Measurements from ENCODE around the gene FHDC1.

FHDC1 gene

DNA sequence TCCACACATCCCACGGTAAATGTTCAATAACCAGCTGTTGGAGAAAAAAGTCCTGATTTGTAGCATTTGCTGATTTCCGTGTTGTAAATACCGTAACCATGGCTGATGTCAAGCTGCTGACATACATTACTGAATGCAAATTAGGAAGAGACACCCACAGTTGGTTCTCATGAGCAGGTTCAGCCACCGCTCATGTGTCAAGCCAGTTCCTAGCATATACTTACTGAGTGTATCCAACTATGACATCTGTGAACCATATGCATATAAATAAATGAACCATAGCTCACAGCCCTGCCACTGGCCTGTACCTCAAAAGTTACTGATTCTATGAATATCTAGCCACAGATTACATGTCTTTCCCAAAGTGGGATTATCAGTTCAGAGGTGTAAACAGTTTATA lies 29.5 kb downstream of the FHDC1 start:
- peaks cover 3% of the 10 kb centered on the region for H3K36me3 ChIP-seq (ENCODE audit: control insufficient read depth, insufficient read depth, low read length)
- no peak overlapping the region for H3K4me3 ChIP-seq (ENCODE audit: insufficient read depth, low read depth, low read length)
- WGBS, 2 experiments: 95 to 96% methylated on average over 4 of the region's 4 CpGs
- peaks cover 3% of the 10 kb centered on the region for H3K4me1 ChIP-seq (ENCODE audit: control insufficient read depth, insufficient read depth, low read length)
- no peaks in the 10 kb centered on the region for H3K27me3 ChIP-seq (ENCODE audit: control insufficient read depth, insufficient read depth, low read length, poor library complexity, severe bottlenecking)
- no peak overlapping the region for H3K27ac ChIP-seq (ENCODE audit: insufficient read depth, low read depth, low read length, poor library complexity, severe bottlenecking)
- H3K9me3 ChIP-seq (ENCODE audit: control insufficient read depth, low read length): no peaks in the 10 kb centered on the region

DNA sequence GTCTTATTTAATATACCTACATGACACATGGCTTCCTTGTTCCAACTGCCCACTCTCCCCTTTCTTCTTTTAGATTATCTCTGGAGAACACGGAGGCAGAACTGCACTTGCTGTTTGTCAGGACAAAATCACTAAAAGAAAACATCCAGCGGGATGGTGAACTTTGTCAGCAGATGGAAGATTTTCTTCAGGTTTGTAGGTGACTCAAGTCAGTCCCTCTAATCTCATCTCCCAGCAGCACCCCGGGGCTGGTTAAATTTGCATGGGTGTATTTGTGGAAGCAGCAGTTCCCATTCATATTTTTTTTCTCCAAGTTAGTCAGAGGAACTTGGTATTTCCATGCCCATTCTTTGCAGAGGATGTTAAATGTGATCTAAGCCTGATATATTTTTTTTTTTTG lies 31.8 kb downstream of the FHDC1 start:
- Histone ChIP-seq H3K36me3 (ENCODE audit: control insufficient read depth, insufficient read depth, low read length) (peaks cover 3% of the 10 kb centered on the region), H3K27ac (ENCODE audit: insufficient read depth, low read depth, low read length, poor library complexity, severe bottlenecking) (no peak overlapping the region), H3K27me3 (ENCODE audit: control insufficient read depth, insufficient read depth, low read length, poor library complexity, severe bottlenecking) (no peaks in the 10 kb centered on the region), H3K4me3 (ENCODE audit: insufficient read depth, low read depth, low read length) (no peak overlapping the region), H3K4me1 (ENCODE audit: control insufficient read depth, insufficient read depth, low read length) (no peaks in the 10 kb centered on the region), H3K9me3 (ENCODE audit: control insufficient read depth, low read length) (no peaks in the 10 kb centered on the region)
- 91 to 94% methylated on average over 2 to 3 of the region's 3 CpGs for WGBS, 2 experiments

DNA sequence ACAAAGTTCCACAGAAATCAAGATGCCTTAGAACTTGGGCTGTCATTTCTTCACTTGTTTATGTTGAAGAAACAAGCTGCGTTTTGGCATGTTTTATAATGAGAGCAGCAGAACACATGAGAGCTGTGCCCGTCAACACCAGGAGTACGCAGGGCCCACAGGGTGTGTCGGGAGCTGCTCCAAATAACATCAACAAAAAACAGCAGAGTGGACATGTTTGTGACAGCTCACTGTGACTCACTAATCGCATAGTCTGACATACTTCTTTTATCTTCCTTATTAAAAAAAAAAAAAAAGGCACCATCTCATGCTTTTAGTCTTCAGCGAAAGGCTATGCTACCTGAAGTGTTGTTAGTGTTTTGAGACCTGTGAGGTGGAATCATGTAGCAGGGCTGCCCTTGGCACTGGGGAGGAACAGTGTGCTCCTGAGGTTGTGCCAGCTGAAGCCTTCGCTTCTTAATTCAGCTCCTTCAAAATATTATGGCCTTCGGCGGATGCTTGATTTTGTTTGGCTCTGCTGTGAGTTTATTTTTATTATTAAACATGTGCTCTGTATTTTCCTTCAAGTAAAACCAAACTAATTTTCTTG lies 32.8 kb downstream of the FHDC1 start:
- no peaks in the 10 kb centered on the region for H3K27me3 ChIP-seq (ENCODE audit: control insufficient read depth, insufficient read depth, low read length, poor library complexity, severe bottlenecking)
- no peak overlapping the region for H3K27ac ChIP-seq (ENCODE audit: insufficient read depth, low read depth, low read length, poor library complexity, severe bottlenecking)
- H3K4me1 ChIP-seq (ENCODE audit: control insufficient read depth, insufficient read depth, low read length): no peaks in the 10 kb centered on the region
- no peaks in the 10 kb centered on the region for H3K9me3 ChIP-seq (ENCODE audit: control insufficient read depth, low read length)
- WGBS, 2 experiments: 96 to 98% methylated on average over 8 to 9 of the region's 9 CpGs
- no peak overlapping the region for H3K4me3 ChIP-seq (ENCODE audit: insufficient read depth, low read depth, low read length)
- H3K36me3 ChIP-seq (ENCODE audit: control insufficient read depth, insufficient read depth, low read length): peaks cover 3% of the 10 kb centered on the region

DNA sequence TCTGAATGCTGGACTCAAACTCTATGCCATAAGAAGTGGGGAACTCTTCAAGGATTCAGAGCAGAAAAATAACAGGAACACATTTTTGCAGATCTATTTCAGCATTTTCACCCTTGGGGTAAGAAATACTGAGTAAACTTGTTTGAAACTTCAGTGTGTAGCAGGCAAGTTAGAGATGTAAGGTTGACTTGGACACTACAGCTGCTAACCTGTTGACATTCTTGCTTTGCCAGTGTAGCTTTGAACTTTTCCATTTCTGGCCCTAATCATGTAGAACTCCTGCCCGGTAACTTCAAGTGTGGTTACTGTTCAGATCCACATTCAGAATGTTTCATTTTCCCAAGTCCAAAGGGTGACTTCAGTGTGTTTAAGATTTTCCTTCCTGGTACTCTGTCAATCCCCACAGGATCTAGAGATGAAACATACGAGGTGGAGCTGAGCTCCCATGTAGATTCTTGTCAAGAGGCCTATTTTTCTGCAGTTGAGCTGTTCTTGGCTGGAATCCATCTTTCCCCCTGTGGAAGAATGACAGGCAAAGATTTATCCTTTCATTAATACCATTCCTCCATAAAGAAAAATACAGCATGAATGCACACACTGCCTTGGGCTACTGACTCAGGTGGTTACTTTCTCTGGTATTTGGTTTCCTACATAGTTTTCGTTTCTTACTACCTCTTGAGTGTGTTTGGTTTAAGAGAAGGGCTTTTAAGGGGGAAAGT lies 34.1 kb downstream of the FHDC1 start:
- Histone ChIP-seq H3K9me3 (ENCODE audit: control insufficient read depth, low read length) (no peaks in the 10 kb centered on the region), H3K36me3 (ENCODE audit: control insufficient read depth, insufficient read depth, low read length) (peaks cover 3% of the 10 kb centered on the region), H3K4me3 (ENCODE audit: insufficient read depth, low read depth, low read length) (no peak overlapping the region), H3K4me1 (ENCODE audit: control insufficient read depth, insufficient read depth, low read length) (no peaks in the 10 kb centered on the region), H3K27me3 (ENCODE audit: control insufficient read depth, insufficient read depth, low read length, poor library complexity, severe bottlenecking) (no peaks in the 10 kb centered on the region), H3K27ac (ENCODE audit: insufficient read depth, low read depth, low read length, poor library complexity, severe bottlenecking) (no peak overlapping the region)
- 97 to 98% methylated on average over 3 of the region's 3 CpGs for WGBS, 2 experiments

DNA sequence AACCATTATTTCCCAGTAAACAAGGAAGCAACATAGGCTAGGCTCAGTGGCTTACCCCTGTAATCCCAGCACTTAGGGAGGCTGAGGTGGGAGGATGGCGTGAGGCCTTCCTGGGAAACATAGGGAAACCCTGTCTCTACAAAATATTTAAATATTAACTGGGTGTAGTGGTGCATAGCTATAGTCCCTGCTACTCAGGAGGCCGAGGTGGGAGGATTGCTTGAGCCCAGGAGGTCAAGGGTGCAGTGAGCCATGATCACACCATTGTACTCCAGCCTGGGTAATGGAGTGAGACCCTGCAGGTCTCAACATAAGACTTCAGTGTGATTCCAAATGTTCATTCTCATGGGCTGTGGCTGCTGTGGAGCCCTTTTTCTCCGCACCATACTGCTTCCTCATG lies 34.9 kb downstream of the FHDC1 start:
- Histone ChIP-seq H3K4me3 (ENCODE audit: insufficient read depth, low read depth, low read length) (no peak overlapping the region), H3K27me3 (ENCODE audit: control insufficient read depth, insufficient read depth, low read length, poor library complexity, severe bottlenecking) (no peaks in the 10 kb centered on the region), H3K27ac (ENCODE audit: insufficient read depth, low read depth, low read length, poor library complexity, severe bottlenecking) (no peak overlapping the region), H3K4me1 (ENCODE audit: control insufficient read depth, insufficient read depth, low read length) (no peaks in the 10 kb centered on the region), H3K9me3 (ENCODE audit: control insufficient read depth, low read length) (no peaks in the 10 kb centered on the region), H3K36me3 (ENCODE audit: control insufficient read depth, insufficient read depth, low read length) (peaks cover 3% of the 10 kb centered on the region)
- 94 to 97% methylated on average over 3 of the region's 3 CpGs for WGBS, 2 experiments

DNA sequence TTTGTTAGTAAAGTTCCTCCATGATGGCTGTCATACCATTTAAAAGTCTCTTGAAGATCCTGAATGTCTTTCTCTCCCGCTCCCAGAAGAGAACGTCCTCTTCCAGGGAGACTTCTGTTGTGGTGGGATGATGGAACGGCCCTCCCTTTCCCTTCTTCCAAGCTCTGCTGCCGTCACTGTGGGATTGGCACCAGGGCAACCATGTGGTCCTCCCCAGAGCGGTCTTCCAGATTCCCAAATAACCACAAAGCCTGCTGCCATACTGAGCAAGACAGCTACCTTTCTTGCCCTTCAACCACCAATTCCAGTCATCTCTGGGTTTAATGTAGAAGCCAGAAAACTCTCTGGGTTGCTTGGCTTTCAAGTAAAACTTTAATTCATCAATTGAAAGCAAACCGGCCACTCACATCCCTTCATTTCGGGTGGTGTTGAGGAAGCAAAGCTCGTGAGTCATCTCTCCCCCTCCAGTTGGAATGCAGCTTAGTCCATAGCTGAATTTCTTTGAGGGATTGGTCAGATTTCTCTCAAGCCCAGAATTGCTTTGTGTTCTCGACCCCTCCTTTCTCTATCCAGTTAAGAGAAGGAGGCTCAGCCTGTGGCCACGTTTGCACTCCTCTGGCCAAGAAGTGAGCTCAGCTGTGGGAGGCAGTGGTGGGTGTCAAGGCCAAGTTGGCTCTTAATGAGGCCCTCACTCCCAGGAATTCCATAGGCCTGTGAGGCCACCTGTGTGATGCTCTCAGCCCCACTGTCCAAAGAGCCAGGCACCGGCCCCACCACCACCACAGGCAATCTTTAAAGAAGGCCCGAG lies 36.9 kb downstream of the FHDC1 start:
- no peaks in the 10 kb centered on the region for H3K27me3 ChIP-seq (ENCODE audit: control insufficient read depth, insufficient read depth, low read length, poor library complexity, severe bottlenecking)
- H3K36me3 ChIP-seq (ENCODE audit: control insufficient read depth, insufficient read depth, low read length): peaks cover 3% of the 10 kb centered on the region
- H3K9me3 ChIP-seq (ENCODE audit: control insufficient read depth, low read length): no peaks in the 10 kb centered on the region
- H3K27ac ChIP-seq (ENCODE audit: insufficient read depth, low read depth, low read length, poor library complexity, severe bottlenecking): no peak overlapping the region
- H3K4me3 ChIP-seq (ENCODE audit: insufficient read depth, low read depth, low read length): no peak overlapping the region
- WGBS, 2 experiments: 91% methylated on average over 12 of the region's 12 CpGs
- H3K4me1 ChIP-seq (ENCODE audit: control insufficient read depth, insufficient read depth, low read length): no peaks in the 10 kb centered on the region

DNA sequence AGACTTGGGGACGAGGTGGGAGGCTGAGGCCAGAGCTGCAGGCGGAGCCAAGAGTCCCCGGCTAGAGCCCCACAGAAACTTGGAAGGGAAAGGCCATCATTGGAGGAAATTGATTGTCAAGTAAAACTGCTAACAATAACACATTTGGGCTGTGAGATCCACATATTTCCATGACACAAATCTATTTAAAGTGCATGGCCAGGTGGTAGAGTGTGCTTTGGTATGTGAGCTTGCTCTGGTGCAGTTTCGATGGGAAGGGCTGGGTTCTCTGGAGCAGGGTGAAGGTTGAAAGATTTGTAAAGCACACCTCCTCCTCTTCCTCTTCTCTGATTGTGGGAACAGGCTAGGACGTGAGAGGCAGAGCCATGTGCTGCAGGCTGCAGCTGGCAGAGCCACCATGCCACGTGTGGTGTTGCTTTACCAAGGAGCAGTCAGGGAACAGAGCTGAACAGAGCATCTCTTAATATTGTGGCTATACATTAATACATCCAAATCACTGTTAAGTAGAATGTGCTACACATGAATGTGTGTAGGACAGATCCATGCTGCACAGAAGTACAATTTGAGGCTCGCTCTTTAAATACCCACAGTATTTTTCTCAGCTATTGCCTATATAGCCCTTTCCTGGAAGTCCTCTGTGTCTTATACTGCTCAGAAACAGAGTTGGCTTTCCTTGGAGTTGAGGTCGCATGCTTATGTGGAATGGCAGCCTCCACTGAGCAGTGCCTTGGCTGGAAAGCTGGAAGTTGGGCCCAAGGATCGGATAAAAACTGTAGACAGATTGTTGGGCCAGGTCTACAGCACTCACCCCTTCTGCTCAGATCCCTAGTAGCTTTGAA lies 37.7 kb downstream of the FHDC1 start:
- Histone ChIP-seq H3K36me3 (ENCODE audit: control insufficient read depth, insufficient read depth, low read length) (no peaks in the 10 kb centered on the region), H3K27ac (ENCODE audit: insufficient read depth, low read depth, low read length, poor library complexity, severe bottlenecking) (no peak overlapping the region), H3K4me1 (ENCODE audit: control insufficient read depth, insufficient read depth, low read length) (no peaks in the 10 kb centered on the region), H3K27me3 (ENCODE audit: control insufficient read depth, insufficient read depth, low read length, poor library complexity, severe bottlenecking) (no peaks in the 10 kb centered on the region), H3K4me3 (ENCODE audit: insufficient read depth, low read depth, low read length) (no peak overlapping the region), H3K9me3 (ENCODE audit: control insufficient read depth, low read length) (no peaks in the 10 kb centered on the region)
- 91 to 93% methylated on average over 9 of the region's 9 CpGs for WGBS, 2 experiments

DNA sequence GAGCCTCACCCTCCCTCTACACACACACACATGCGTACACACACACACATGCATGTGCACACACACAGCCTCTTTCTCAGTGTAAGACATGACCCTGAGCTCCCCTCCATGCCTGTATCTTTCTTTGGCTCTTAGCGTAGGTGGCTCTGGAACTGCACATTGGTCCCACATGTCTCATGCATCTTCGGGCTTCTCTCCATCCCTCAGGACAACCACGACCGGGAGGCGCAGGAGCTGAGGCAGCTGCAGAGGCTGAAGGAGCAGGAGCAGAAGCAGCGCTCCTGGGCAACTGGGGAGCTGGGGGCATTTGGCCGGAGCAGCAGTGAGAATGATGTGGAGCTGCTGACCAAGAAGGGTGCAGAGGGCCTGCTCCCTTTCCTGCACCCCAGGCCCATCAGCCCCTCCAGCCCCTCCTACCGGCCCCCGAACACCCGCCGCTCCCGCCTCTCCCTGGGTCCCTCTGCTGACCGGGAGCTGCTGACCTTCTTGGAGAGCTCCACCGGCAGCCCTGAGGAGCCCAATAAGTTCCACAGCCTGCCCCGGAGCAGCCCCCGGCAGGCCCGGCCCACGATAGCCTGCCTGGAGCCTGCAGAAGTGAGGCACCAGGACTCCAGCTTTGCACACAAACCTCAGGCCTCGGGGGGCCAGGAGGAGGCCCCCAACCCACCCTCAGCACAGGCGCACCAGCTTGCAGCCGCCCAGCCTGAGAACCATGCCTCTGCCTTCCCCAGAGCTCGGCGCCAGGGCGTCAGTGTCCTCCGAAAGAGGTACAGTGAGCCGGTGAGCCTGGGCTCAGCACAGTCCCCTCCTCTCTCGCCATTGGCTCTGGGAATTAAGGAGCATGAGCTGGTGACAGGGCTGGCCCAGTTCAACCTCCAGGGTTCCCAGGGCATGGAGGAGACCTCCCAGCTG lies 38.6 kb downstream of the FHDC1 start:
- Histone ChIP-seq H3K27ac (ENCODE audit: insufficient read depth, low read depth, low read length, poor library complexity, severe bottlenecking) (no peak overlapping the region), H3K27me3 (ENCODE audit: control insufficient read depth, insufficient read depth, low read length, poor library complexity, severe bottlenecking) (no peaks in the 10 kb centered on the region), H3K4me3 (ENCODE audit: insufficient read depth, low read depth, low read length) (no peak overlapping the region), H3K9me3 (ENCODE audit: control insufficient read depth, low read length) (no peaks in the 10 kb centered on the region), H3K36me3 (ENCODE audit: control insufficient read depth, insufficient read depth, low read length) (no peaks in the 10 kb centered on the region), H3K4me1 (ENCODE audit: control insufficient read depth, insufficient read depth, low read length) (no peaks in the 10 kb centered on the region)
- WGBS, 2 experiments: 94 to 95% methylated on average over 28 of the region's 28 CpGs

DNA sequence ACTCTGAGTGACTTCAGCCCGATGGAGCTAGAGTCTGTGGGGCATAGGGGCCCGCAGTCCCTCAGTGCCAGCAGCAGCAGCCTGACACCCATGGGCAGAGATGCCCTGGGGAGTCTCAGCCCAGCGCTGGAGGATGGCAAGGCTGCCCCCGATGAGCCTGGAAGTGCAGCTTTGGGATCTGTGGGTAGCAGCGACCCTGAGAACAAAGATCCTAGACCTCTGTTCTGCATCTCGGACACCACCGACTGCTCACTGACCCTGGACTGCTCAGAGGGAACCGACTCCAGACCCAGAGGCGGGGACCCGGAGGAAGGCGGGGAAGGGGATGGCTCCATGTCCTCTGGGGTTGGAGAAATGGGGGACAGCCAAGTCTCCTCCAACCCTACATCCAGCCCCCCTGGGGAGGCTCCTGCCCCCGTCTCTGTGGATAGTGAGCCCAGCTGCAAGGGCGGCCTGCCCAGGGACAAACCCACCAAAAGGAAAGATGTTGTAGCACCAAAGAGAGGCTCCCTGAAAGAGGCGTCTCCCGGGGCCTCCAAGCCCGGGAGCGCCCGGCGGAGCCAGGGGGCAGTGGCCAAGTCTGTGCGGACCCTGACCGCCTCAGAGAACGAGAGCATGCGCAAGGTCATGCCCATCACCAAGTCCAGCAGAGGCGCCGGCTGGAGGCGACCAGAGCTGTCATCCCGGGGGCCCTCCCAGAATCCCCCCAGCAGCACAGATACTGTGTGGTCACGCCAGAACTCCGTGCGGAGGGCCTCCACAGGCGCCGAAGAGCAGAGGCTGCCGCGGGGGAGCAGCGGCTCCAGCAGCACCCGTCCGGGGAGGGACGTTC lies 39.5 kb downstream of the FHDC1 start:
- Histone ChIP-seq H3K27me3 (ENCODE audit: control insufficient read depth, insufficient read depth, low read length, poor library complexity, severe bottlenecking) (no peaks in the 10 kb centered on the region), H3K27ac (ENCODE audit: insufficient read depth, low read depth, low read length, poor library complexity, severe bottlenecking) (no peak overlapping the region), H3K4me1 (ENCODE audit: control insufficient read depth, insufficient read depth, low read length) (no peaks in the 10 kb centered on the region), H3K9me3 (ENCODE audit: control insufficient read depth, low read length) (no peaks in the 10 kb centered on the region), H3K4me3 (ENCODE audit: insufficient read depth, low read depth, low read length) (no peak overlapping the region), H3K36me3 (ENCODE audit: control insufficient read depth, insufficient read depth, low read length) (no peaks in the 10 kb centered on the region)
- WGBS, 2 experiments: 95 to 96% methylated on average over 38 of the region's 38 CpGs
